H9 (cell line): ENCODE measurements around the gene ADA. TPM values are rescaled to one million over a fixed set of nuclear protein-coding genes. Genes with fewer than 3 reads are reported as not detected.

Source experiments
- DNase-seq: peaks from one replicate; pipeline ENCODE4 v3.0.0-alpha.2; 2017
- H2AFZ ChIP-seq: one replicate; pipeline ENCODE4 v1.6.1; 2013; ENCODE audit warnings: mild to moderate bottlenecking, low read length, control low read depth, moderate library complexity
- H2AK5ac ChIP-seq: 2 replicates; pipeline ENCODE4 v1.6.1; 2013; ENCODE audit warnings: low read length, control low read depth, mixed read lengths; ENCODE audit not compliant: insufficient read length
- H2BK120ac ChIP-seq: one replicate; pipeline ENCODE4 v1.6.1; 2013; ENCODE audit warnings: low read depth, mild to moderate bottlenecking, low read length, control low read depth, inconsistent platforms; ENCODE audit not compliant: poor library complexity, severe bottlenecking
- H2BK12ac ChIP-seq: 2 replicates; pipeline ENCODE4 v1.6.1; 2013; ENCODE audit warnings: low read length, control low read depth, mixed read lengths, low read depth; ENCODE audit not compliant: insufficient read length
- H2BK15ac ChIP-seq: 2 replicates; pipeline ENCODE4 v1.6.1; 2013; ENCODE audit warnings: low read depth, low read length, control low read depth
- H2BK20ac ChIP-seq: one replicate; pipeline ENCODE4 v1.6.1; 2013; ENCODE audit warnings: low read depth, mild to moderate bottlenecking, low read length, control low read depth, inconsistent platforms; ENCODE audit not compliant: poor library complexity, severe bottlenecking
- H2BK5ac ChIP-seq: 2 replicates; pipeline ENCODE4 v1.6.1; 2013; ENCODE audit warnings: low read length, control low read depth, mixed read lengths; ENCODE audit not compliant: insufficient read length
- H3K14ac ChIP-seq: 2 replicates; pipeline ENCODE4 v1.6.1; 2013; ENCODE audit warnings: low read length, control low read depth; ENCODE audit not compliant: insufficient read depth
- H3K18ac ChIP-seq: 2 replicates; pipeline ENCODE4 v1.6.1; 2013; ENCODE audit warnings: low read depth, mild to moderate bottlenecking, mixed read lengths, low read length, control low read depth; ENCODE audit not compliant: insufficient read length
- H3K23ac ChIP-seq: 2 replicates; pipeline ENCODE4 v1.6.1; 2013; ENCODE audit warnings: low read length, control low read depth, mixed read lengths, low read depth; ENCODE audit not compliant: insufficient read length
- H3K23me2 ChIP-seq: 2 replicates; pipeline ENCODE4 v1.6.1; 2013; ENCODE audit warnings: low read depth, mild to moderate bottlenecking, mixed read lengths, low read length, control low read depth; ENCODE audit not compliant: insufficient read length, poor library complexity, severe bottlenecking
- H3K27ac ChIP-seq: 2 replicates; pipeline ENCODE4 v1.5.1; 2013; ENCODE audit warnings: low read length, control low read depth, mixed read lengths, low read depth; ENCODE audit not compliant: insufficient read length
- H3K27me3 ChIP-seq: 2 replicates; pipeline ENCODE4 v1.6.1; 2013; ENCODE audit warnings: low read length, control low read depth, inconsistent platforms; ENCODE audit not compliant: insufficient read depth
- H3K4ac ChIP-seq: 2 replicates; pipeline ENCODE4 v1.6.1; 2013; ENCODE audit warnings: low read depth, mild to moderate bottlenecking, control low read depth, inconsistent platforms, low read length, moderate library complexity
- H3K4me1 ChIP-seq: 2 replicates; pipeline ENCODE4 v1.6.1; 2013; ENCODE audit warnings: low read length, control low read depth, inconsistent platforms; ENCODE audit not compliant: insufficient read depth
- H3K4me2 ChIP-seq: 2 replicates; pipeline ENCODE4 v1.6.1; 2013; ENCODE audit warnings: low read length, control low read depth, mixed read lengths; ENCODE audit not compliant: insufficient read length, insufficient read depth
- H3K56ac ChIP-seq: 2 replicates; pipeline ENCODE4 v1.6.1; 2013; ENCODE audit warnings: low read depth, mild to moderate bottlenecking, mixed read lengths, low read length, control low read depth; ENCODE audit not compliant: insufficient read length
- H3K79me1 ChIP-seq: 2 replicates; pipeline ENCODE4 v1.6.1; 2013; ENCODE audit warnings: low read depth, mild to moderate bottlenecking, moderate library complexity, low read length, control low read depth, inconsistent platforms; ENCODE audit not compliant: insufficient read depth, poor library complexity, severe bottlenecking
- H3K79me2 ChIP-seq: 2 replicates; pipeline ENCODE4 v1.6.1; 2013; ENCODE audit warnings: low read length, control low read depth, inconsistent platforms; ENCODE audit not compliant: insufficient read depth
- H3K9ac ChIP-seq: 2 replicates; pipeline ENCODE4 v1.6.1; 2013; ENCODE audit warnings: low read length, control low read depth, mixed read lengths; ENCODE audit not compliant: insufficient read length; ENCODE audit errors: extremely low read depth
- H3K9me3 ChIP-seq: one replicate; pipeline ENCODE4 v1.6.1; 2013; ENCODE audit warnings: low read depth, low read length, inconsistent platforms; ENCODE audit not compliant: control insufficient read depth
- H3T11ph ChIP-seq: one replicate; pipeline ENCODE4 v1.6.1; 2013; ENCODE audit warnings: mild to moderate bottlenecking, low read length, control low read depth, inconsistent platforms
- H4K20me1 ChIP-seq: one replicate; pipeline ENCODE4 v1.6.1; 2013; ENCODE audit not compliant: control insufficient read depth, insufficient read length, insufficient read depth
- H4K5ac ChIP-seq: 2 replicates; pipeline ENCODE4 v1.6.1; 2013; ENCODE audit warnings: low read depth, mild to moderate bottlenecking, mixed read lengths, low read length, control low read depth; ENCODE audit not compliant: insufficient read length
- H4K8ac ChIP-seq: replicated peaks from 2 replicates; pipeline ENCODE4 v1.6.1; 2013; ENCODE audit warnings: low read length, control low read depth, mixed read lengths, low read depth; ENCODE audit not compliant: insufficient read length
- H4K91ac ChIP-seq: 2 replicates; pipeline ENCODE4 v1.6.1; 2013; ENCODE audit warnings: low read depth, mild to moderate bottlenecking, moderate library complexity, mixed read lengths, low read length, control low read depth; ENCODE audit not compliant: insufficient read length
- H3K27ac Mint-ChIP-seq, 3 experiments: 2 replicates in 2 of 3; 3 replicates in 1 of 3; pipeline ENCODE4 v1.8.0; 2020 to 2021; ENCODE audit warnings: mixed read lengths in 3 of 3, mild to moderate bottlenecking in 1 of 3, moderate library complexity in 1 of 3
- H3K27me3 Mint-ChIP-seq: 2 replicates; pipeline ENCODE4 v1.8.0; 2021; ENCODE audit warnings: low read depth, mild to moderate bottlenecking, moderate library complexity, mixed read lengths
- H3K36me3 Mint-ChIP-seq, 3 experiments: 2 replicates in 2 of 3; 3 replicates in 1 of 3; pipeline ENCODE4 v1.8.0; 2020 to 2021; ENCODE audit warnings: low read depth in 3 of 3, mixed read lengths in 3 of 3; ENCODE audit not compliant: insufficient read depth in 1 of 3
- H3K4me1 Mint-ChIP-seq, 2 experiments: 2 replicates each; pipeline ENCODE4 v1.8.0; 2020; ENCODE audit warnings: mixed read lengths in 2 of 2
- H3K4me3 Mint-ChIP-seq, 2 experiments: 2 replicates in 1 of 2; 3 replicates in 1 of 2; pipeline ENCODE4 v1.8.0; 2020 to 2021; ENCODE audit warnings: mild to moderate bottlenecking in 2 of 2, mixed read lengths in 2 of 2, moderate library complexity in 1 of 2
- H3K9me3 Mint-ChIP-seq, 2 experiments: 2 replicates in 1 of 2; 3 replicates in 1 of 2; pipeline ENCODE4 v1.8.0; 2020; ENCODE audit warnings: mild to moderate bottlenecking in 2 of 2, mixed read lengths in 2 of 2, moderate library complexity in 1 of 2
- CTCF ChIP-seq: fragments of 200-600 bp; sonication (generic); conservative IDR thresholded peaks from 3 replicates; pipeline ENCODE4 v1.8.0; 2021; ENCODE audit warnings: antibody characterized with exemption, mild to moderate bottlenecking
- WGBS: extraction: QIAGEN DNeasy Blood & Tissue Kit; methylation state at CpG from one replicate; pipeline ENCODE4 v1.1.7; 2013; ENCODE audit warnings: missing lambda C conversion rate, low lambda C conversion rate, mixed read lengths; ENCODE audit not compliant: insufficient read length; ENCODE audit errors: extremely low coverage; 5-methylcytosine and 5-hydroxymethylcytosine counted together
- total RNA-seq: library from RNA; stranded (reverse); gene quantifications from 2 replicates; pipeline ENCODE4 v1.2.1, GENCODE V29; 2021

Gene ADA
- total RNA-seq, 1 experiment from 2014 or later: 22.0 TPM

GRCh38 chr20:44574372-44574771 lies 77.1 kb downstream of the ADA start:
- H3K23me2 ChIP-seq: no peaks in the 10 kb centered on the region
- no peaks in the 10 kb centered on the region for H3K4me1 ChIP-seq
- no peaks in the 10 kb centered on the region for H3K79me2 ChIP-seq
- no peak overlapping the region for H3K18ac ChIP-seq
- no peak overlapping the region for H4K8ac ChIP-seq
- H3K4ac ChIP-seq: no peak overlapping the region
- no peak overlapping the region for H3K14ac ChIP-seq
- H3K79me1 ChIP-seq: no peaks in the 10 kb centered on the region
- H3K27ac Mint-ChIP-seq: no peak overlapping the region
- no peak overlapping the region for H3K4me3 Mint-ChIP-seq
- no peak overlapping the region for H2BK20ac ChIP-seq
- H3K27ac ChIP-seq: no peak overlapping the region
- H2BK120ac ChIP-seq: no peak overlapping the region
- no peaks in the 10 kb centered on the region for H3K27me3 ChIP-seq
- H2BK15ac ChIP-seq: no peak overlapping the region
- H3K27me3 Mint-ChIP-seq: no peaks in the 10 kb centered on the region
- no peak overlapping the region for H3T11ph ChIP-seq
- H2AK5ac ChIP-seq: no peak overlapping the region
- no peaks in the 10 kb centered on the region for H3K9me3 Mint-ChIP-seq
- H3K56ac ChIP-seq: no peak overlapping the region
- TF ChIP-seq CTCF: no peak
- no peak for DNase-seq
- H3K4me2 ChIP-seq: no peak overlapping the region
- no peak overlapping the region for H4K5ac ChIP-seq
- H2BK12ac ChIP-seq: no peak overlapping the region
- no peak overlapping the region for H2BK5ac ChIP-seq
- no peak overlapping the region for H3K23ac ChIP-seq
- no CpG with 5 or more reads among the region's 4 CpGs for WGBS
- H4K91ac ChIP-seq: no peak overlapping the region
- peaks cover 0 to 4% (median 2%) of the 10 kb centered on the region in 3 experiments; a peak in 2 of 7 replicates for H3K36me3 Mint-ChIP-seq
- H2AFZ ChIP-seq: no peak overlapping the region
- H3K4me1 Mint-ChIP-seq: peaks cover under 1 to 9% of the 10 kb centered on the region in 2 experiments; a peak in 3 of 4 replicates
- H4K20me1 ChIP-seq: no peaks in the 10 kb centered on the region
- no peaks in the 10 kb centered on the region for H3K9me3 ChIP-seq
- H3K9ac ChIP-seq: no peak overlapping the region
